ENCODE data around the gene NFXL1.
"Not testable (repeated sequence)": the region's sequence is repeated elsewhere in the genome, so short reads cannot be mapped to it uniquely, and the experiment has no call there.

NFXL1 gene

DNA sequence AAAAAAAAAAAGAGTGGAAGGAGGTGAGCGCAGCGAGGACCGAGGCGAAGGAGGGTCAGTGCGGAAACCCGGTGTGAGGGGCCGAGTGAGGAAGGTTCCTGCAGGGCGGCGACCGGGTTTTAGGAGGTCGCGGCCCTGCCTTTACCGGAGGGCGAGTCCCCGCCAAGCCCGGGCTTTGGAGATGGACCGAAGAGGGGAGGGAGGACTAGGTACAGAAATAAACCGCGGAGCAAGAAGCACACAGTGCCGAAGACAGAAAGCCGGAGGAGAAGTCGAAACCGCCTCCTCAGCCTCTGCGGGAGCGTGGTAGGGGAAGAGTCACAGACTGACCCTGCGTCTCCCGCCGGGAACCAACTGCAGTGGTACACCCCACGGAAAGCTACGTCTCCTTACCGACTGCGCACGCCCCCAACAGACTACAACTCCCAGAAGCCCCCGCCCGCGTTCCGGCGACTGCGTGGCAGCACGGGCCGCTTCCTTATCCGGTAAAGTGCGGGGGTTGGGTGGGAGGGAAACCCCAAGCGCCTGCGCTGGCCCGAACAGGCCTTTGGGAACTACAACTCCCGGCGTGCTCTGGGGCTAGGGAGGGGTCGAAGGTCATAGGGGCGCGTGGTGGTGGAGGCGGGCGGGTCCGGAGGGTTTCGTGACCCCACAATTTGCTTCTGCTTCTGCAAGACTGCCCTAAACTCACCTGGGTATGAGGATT is at the start of gene NFXL1:
NFXL1 (minus strand) TSS at position 364 of the 706 bp plus-strand sequence. CDS start 380 bp downstream, outside the sequence.
- peak; percentile 96 for DNase-seq

DNA sequence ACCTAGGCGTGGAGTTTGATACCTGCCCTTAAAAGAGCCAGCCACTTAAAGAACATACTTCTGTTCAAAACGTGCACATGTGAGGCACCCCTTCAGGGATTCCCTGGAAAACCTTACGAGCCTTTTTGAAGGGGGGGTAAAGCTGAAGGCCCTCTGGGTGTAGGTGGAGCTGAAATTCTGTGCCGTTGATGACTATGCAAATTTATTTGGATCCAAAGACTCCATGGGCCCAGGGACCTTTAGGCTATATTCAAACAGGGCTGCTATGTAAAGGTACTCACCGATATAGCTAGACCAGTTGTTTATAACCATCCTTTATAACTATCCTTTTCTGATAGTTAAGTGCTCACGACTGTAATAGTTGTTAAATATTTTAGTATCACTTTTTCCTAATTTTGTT is 40.3 kb upstream of the NFXL1 start:
- DNase-seq = no peak

GRCh38 chr4:47954245-47954644 is 39.9 kb upstream of the NFXL1 start:
- DNase-seq = no peak

GRCh38 chr4:47945930-47946726 is 31.7 kb upstream of the NFXL1 start:
- no peak for DNase-seq

- no peak for DNase-seq
Observed at GRCh38 chr4:47942081-47942819, 27.9 kb upstream of the NFXL1 start.

DNA sequence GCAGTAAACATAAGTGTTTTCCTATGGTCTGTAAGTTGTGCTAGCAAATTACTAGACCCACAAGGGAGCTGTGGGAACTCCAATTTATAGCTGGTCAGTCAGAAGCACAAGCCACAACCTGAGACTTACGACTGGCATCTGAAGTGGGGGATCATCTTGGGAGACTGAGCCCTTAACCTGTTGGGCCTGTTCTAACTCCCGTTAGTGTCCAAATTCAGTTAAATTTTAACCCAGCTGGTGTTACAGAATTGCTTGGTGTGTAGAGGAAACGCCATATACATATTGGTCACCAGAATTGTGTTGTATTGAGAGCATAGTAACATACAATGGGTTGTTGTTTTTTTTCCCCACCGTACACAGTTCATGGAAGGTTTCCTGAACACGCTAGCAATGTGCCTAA is 25.1 kb upstream of the NFXL1 start:
- no peak for DNase-seq

DNA sequence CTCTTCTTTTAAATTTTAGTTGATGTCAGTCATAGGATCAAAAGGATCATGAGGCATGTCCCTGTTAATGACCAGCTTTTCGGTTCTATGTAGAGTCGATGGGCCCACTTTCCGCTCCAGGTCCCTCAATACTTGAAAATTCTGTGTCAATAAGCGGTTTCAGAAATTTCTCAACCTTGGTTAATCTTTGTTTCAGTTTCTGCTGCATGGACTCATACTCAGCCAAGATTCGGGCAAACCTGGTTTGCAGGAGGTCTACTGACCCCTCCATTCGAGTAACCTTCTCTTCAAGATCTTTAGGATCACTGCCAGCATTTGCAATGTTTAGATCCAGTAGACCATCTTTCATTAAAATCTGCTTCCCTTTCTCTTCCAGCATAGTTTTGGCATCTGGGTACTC is 22.0 kb upstream of the NFXL1 start:
- no peak for DNase-seq

GRCh38 chr4:47933840-47934239 is 19.5 kb upstream of the NFXL1 start:
- DNase-seq = peak; percentile 59

DNA sequence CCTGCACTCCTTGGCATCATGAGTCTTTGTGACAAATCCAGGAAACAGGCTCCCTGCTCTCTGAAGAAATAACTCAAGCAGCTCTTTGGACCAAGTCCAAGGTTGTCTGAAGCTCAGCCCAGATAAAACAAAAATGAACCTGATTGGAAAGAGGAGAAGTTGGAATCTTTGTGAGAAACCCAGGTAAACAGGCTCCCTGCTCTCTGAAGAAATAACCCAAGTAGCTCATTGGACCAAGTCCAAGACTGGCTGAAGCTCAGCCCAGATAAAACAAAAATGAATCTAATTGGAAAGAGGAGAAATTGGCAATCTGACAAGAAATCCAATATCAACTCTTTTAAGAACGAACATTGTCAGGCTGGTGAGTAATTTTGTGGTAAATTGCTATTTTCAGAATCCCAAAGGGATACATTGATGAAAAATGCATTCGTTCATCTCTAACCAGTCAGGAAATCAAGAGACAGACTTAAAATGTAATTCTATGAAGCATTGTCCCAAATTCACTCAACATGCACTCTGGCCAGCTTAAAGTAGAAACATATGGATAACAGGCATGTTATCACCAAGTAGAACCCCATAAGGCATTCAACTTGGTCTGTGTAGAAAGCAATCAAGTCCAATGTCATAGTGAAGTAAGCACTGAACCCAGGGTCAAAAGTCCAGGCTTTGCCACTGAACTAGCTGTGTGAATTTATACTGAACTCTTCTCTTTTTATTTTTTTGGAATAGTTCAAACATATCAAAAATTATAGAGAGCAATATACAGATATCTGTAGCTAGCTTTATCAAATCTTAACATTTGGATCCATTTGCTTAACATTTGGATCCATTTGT is 16.8 kb upstream of the NFXL1 start:
- no peak for DNase-seq

DNA sequence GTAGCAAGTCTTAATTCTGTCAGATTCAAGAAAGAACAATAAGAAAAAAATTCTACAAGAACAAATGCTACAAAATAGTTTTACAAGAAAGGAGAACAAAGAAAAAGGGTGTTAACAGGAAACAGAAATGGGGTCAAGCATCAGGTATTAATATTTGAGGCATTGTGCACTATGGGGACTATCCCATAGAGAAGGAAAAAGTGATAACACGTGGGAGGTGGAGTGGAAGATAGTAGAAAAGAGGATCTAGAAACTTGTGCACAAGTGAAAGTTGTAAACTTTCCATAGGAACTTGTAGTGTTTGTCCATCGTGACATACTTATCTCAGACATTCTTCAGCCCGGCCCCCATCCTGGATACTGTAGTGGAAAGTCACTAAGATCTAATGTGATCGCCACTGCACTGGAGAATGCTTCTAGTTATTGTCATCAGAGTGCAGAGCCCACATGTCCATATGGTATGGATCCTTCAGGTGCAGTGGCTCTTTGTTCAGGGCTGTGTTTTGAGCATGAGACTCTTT is 15.4 kb upstream of the NFXL1 start:
- no peak for DNase-seq

- peak; percentile 62 for DNase-seq
Observed at GRCh38 chr4:47926667-47927258, 12.4 kb upstream of the NFXL1 start.

GRCh38 chr4:47923261-47923608 is 8.9 kb upstream of the NFXL1 start:
- DNase-seq = not testable (repeated sequence)

DNA sequence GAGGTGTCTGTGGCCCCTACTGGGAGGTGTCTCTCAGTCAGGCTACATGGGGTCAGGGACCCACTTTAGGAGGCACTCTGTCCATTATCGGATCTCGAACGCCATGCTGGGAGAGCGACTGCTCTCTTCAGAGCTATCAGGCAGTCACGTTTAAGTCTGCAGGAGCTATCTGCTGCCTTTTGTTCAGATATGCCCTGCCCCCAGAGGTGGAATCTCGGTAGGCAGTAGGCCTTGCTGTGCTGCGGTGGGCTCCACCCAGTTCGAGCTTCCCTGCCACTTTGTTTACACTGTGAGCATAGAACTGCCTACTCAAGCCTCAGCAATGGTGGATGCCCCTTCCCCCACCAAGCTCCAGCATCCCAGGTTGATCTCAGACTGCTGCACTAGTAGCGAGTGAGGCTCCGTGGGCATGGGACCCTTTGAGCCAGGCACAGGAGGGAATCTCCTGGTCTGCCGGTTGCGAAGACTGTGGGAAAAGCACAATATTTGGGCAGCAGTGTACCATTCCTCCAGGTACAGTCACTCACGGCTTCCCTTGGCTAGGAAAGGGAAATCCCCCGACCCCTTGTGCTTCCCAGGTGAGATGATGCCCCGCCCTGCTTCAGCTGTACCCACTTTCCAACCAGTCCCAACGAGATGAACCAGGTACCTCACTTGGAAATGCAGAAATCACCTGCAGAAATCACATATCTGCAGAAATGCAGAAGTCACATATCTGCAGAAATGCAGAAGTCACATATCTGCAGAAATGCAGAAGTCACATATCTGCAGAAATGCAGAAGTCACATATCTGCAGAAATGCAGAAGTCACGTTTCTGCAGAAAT is 8.3 kb upstream of the NFXL1 start:
- not testable (repeated sequence) for DNase-seq

DNA sequence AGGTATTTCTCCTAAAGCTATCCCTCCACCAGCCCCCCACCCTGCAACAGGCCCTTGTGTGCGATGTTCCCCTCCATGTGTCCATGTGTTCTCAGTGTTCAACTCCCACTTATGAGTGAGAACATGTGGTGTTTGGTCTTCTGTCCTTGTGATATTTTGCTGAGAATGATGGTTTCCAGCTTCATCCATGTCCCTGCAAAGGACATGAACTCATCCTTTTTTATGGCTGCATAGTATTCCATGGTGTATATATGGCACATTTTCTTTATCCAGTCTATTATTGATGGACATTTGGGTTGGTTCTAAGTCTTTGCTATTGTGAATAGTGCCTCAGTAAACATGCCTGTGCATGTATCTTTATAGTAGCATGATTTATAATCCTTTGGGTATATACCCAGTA is 2.8 kb upstream of the NFXL1 start:
- DNase-seq = not testable (repeated sequence)

DNA sequence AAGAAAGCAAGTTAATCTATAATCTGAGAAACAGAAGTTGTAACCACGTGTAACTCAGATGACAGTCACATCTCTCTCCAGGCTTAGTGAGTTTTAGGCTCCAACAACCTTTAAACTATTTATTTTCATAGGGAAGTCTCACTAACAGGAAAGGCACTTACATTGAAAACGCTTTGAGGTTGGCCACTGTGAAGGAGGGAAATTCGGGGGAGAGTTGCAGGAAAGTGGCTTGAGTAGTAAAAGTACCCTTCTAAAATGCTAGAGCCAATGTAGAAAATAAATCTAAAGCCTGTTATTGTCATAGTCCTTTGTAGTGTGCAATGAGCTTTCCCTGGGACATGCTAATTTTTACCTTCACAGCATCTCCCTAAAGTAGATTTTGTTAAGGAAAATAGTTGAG is 995 bp upstream of the NFXL1 start:
- no peak for DNase-seq

DNA sequence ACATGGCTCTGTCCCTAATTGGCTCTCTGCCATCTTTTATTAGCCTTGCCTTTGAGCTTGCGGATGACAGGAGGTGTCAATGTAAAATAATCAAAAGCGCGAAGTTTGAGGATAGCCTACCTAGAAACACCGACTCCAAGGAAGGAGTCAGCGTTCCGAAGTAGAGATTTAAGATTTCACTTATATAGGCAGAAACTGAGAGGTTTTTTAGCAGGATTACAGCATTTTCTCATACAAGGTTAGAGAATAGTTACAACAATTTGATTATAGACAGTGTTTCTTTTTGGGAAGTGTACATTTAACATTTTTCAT is 499 bp upstream of the NFXL1 start:
- no peak for DNase-seq

- peak; percentile 26 for DNase-seq
Observed at GRCh38 chr4:47913861-47914219, 543 bp downstream of the NFXL1 start.

GRCh38 chr4:47913330-47913729 is 1.1 kb downstream of the NFXL1 start:
- no peak for DNase-seq

GRCh38 chr4:47907089-47907646 is 7.2 kb downstream of the NFXL1 start:
- DNase-seq = no peak

DNA sequence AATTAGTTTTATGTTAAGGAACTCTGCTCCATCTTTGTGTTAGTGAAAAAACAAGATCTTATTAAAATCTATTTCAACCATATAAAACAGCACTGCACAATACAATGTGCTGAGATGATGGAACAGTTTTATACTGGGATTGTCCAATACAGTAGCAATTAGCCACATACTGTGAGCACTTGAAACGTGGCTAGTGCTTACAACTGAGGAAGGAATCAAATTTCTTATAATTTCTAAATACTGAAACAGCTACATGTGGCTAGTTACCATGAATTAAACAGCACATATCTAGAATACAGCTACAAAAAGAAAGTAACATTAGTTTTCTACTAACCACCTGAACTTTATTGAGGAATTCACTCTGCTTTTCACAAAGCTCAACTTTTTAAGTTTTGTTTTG is 14.7 kb downstream of the NFXL1 start:
- no peak for DNase-seq

DNA sequence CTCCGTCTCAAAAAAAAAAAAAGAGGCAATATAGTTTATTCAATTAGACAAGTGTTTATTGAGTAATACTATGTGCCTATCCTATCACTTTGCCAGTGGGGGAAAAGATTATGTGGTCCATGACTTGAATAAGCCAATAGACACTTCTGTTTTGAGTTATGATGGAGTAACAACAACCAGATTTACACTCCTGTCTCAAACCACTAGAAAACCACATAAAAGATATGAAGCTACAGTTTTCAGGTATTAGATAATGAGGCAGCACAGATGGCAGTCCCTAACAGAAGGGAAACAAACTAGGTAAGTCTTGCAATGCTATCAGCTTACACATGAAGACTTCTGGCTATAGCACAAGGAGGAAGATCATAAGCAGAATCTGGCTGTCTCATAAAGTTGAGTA is 22.5 kb downstream of the NFXL1 start:
- DNase-seq = no peak
